Uterus (tissue), 2 donors: ENCODE measurements around the gene SMIM13.

ENCODE experiments used
- POLR2A ChIP-seq, 2 donors: fragments of 450-650 bp; IDR thresholded peaks; one replicate each; pipeline ENCODE4 v1.6.1; 2016; ENCODE audit warnings: antibody characterized with exemption in 2 of 2, mild to moderate bottlenecking in 1 of 2, moderate library complexity in 1 of 2
- TF ChIP-seq, protein P1 (sequence below), 4 experiments: fragments of 200-600 bp in 2 of 4; fragments of 450-650 bp in 2 of 4; sonication (generic) in 2 of 4; IDR thresholded peaks; one replicate each; pipeline ENCODE4 v1.5.1; 2016 to 2019; ENCODE audit warnings: antibody characterized with exemption in 4 of 4, mild to moderate bottlenecking in 2 of 4, moderate library complexity in 1 of 4

DNA sequence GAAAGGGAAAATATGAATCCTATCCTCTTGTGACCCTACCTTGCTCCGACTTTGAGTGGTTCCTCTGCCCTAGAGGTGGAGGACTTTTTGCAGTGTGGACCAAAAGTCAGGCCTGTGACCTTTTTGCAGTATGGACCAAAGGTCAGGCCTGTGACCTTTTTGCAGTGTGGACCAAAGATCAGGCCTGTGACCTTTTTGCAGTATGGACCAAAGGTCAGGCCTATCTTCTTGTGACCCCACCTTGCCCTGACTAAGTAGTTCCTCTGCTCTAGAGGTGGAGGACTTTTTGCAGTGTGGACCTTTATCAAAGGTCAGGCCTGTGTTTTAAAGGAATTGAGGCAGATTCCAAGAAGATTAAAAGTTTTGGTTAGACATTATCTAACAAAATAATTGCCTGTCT lies 28.7 kb downstream of the SMIM13 start:
- TF ChIP-seq, protein P1, sequence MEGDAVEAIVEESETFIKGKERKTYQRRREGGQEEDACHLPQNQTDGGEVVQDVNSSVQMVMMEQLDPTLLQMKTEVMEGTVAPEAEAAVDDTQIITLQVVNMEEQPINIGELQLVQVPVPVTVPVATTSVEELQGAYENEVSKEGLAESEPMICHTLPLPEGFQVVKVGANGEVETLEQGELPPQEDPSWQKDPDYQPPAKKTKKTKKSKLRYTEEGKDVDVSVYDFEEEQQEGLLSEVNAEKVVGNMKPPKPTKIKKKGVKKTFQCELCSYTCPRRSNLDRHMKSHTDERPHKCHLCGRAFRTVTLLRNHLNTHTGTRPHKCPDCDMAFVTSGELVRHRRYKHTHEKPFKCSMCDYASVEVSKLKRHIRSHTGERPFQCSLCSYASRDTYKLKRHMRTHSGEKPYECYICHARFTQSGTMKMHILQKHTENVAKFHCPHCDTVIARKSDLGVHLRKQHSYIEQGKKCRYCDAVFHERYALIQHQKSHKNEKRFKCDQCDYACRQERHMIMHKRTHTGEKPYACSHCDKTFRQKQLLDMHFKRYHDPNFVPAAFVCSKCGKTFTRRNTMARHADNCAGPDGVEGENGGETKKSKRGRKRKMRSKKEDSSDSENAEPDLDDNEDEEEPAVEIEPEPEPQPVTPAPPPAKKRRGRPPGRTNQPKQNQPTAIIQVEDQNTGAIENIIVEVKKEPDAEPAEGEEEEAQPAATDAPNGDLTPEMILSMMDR (IDR thresholded peaks at IDR 0.05) = no peak
- TF ChIP-seq POLR2A (IDR thresholded peaks at IDR 0.05) = no peak
